Suppressor macrophage treated with lipopolysaccharide for 4 hours (primary cell): Measurements from ENCODE around the gene MSI2.

Source experiments
- DNase-seq: peaks from one replicate; pipeline ENCODE4 v3.0.0-alpha.2; 2020

Gene MSI2

GRCh38 chr17:57400648-57401047, 144.3 kb downstream of the MSI2 start:
- DNase-seq, result no peak

GRCh38 chr17:57401556-57402488, 145.5 kb downstream of the MSI2 start:
- DNase-seq, result no peak

GRCh38 chr17:57402681-57403180, 146.4 kb downstream of the MSI2 start:
- DNase-seq, result no peak

- DNase-seq, result no peak
These were observed 146.9 kb downstream of the MSI2 start for GRCh38 chr17:57403236-57403635.

GRCh38 chr17:57404073-57404472, 147.8 kb downstream of the MSI2 start:
- no peak for DNase-seq

- DNase-seq, result no peak
These were observed 148.6 kb downstream of the MSI2 start for GRCh38 chr17:57404795-57405490.

- DNase-seq, result no peak
These were observed 149.3 kb downstream of the MSI2 start for GRCh38 chr17:57405491-57406072.

GRCh38 chr17:57406131-57406980, 150.0 kb downstream of the MSI2 start:
- no peak for DNase-seq

GRCh38 chr17:57406981-57407286, 150.6 kb downstream of the MSI2 start:
- DNase-seq, result no peak

- no peak for DNase-seq
These were observed 151.2 kb downstream of the MSI2 start for GRCh38 chr17:57407287-57408070.

GRCh38 chr17:57408071-57408811, 151.9 kb downstream of the MSI2 start:
- DNase-seq, result peak; percentile 15

- no peak for DNase-seq
These were observed 153.8 kb downstream of the MSI2 start for GRCh38 chr17:57410169-57410568.

GRCh38 chr17:57412520-57413096, 156.3 kb downstream of the MSI2 start:
- no peak for DNase-seq

- DNase-seq, result no peak
These were observed 157.7 kb downstream of the MSI2 start for GRCh38 chr17:57413848-57414651.

GRCh38 chr17:57415751-57416207, 159.5 kb downstream of the MSI2 start:
- DNase-seq, result no peak

- DNase-seq, result no peak
These were observed 160.0 kb downstream of the MSI2 start for GRCh38 chr17:57416369-57416768.

- no peak for DNase-seq
These were observed 161.6 kb downstream of the MSI2 start for GRCh38 chr17:57417956-57418355.

- no peak for DNase-seq
These were observed 162.3 kb downstream of the MSI2 start for GRCh38 chr17:57418463-57419246.
